WTC11 (cell line): ENCODE results near the gene STIMATE.

Source experiments
- AR ChIP-seq: fragments of 250-450 bp; sonication (Bioruptor Pico); IDR thresholded peaks from 2 replicates; pipeline ENCODE4 v1.9.0; 2021; ENCODE audit warnings: mild to moderate bottlenecking
- CTCF ChIP-seq: fragments of 200-600 bp; IDR thresholded peaks from 2 replicates; pipeline ENCODE4 v1.8.0; 2022; ENCODE audit warnings: antibody characterized with exemption
- MLX ChIP-seq: sonication (generic); formaldehyde crosslinking; IDR thresholded peaks from 2 replicates; pipeline ENCODE4 v1.8.1; 2023; ENCODE audit warnings: mild to moderate bottlenecking, missing genetic modification reagents, moderate library complexity
- PREB ChIP-seq: sonication (generic); formaldehyde crosslinking; IDR thresholded peaks from 2 replicates; pipeline ENCODE4 v1.8.1; 2022; ENCODE audit warnings: mild to moderate bottlenecking, missing genetic modification reagents, moderate library complexity, borderline replicate concordance
- SP1 ChIP-seq: sonication (generic); formaldehyde crosslinking; conservative IDR thresholded peaks from 2 replicates; pipeline ENCODE4 v1.8.1; 2022; ENCODE audit warnings: missing genetic modification reagents
- STAT6 ChIP-seq: sonication (generic); formaldehyde crosslinking; conservative IDR thresholded peaks from 2 replicates; pipeline ENCODE4 v1.8.1; 2023; ENCODE audit warnings: mild to moderate bottlenecking, low read depth, missing genetic modification reagents, moderate library complexity
- TEAD4 ChIP-seq: sonication (generic); formaldehyde crosslinking; IDR thresholded peaks from 2 replicates; pipeline ENCODE4 v1.8.0; 2022; ENCODE audit warnings: mild to moderate bottlenecking, missing genetic modification reagents

- TF ChIP-seq MLX, result no peak
- no peak for TF ChIP-seq CTCF
- TF ChIP-seq SP1 (CRISPR knock-in tag), result no peak
- TF ChIP-seq PREB, result no peak
- no peak for TF ChIP-seq STAT6 (CRISPR knock-in tag)
- TF ChIP-seq TEAD4 (CRISPR knock-in tag), result no peak
- TF ChIP-seq AR (CRISPR knock-in tag), result no peak
Observed at GRCh38 chr3:52896613-52897012, 735 bp downstream of the STIMATE start.
